ENCODE measurements around the gene TMED5.

The TMED5 gene

GRCh38 chr1:93148001-93148400, 32.2 kb downstream of the TMED5 start:
- no peak overlapping the region for H3K4me3 ChIP-seq (ENCODE audit: low read length)
- H2BK15ac ChIP-seq (replicated peaks; ENCODE audit: low read depth): no peak overlapping the region
- no peaks in the 10 kb centered on the region for H3K79me2 ChIP-seq (ENCODE audit: control insufficient read depth, insufficient read depth, low read length)
- no peaks in the 10 kb centered on the region for H3K4me1 ChIP-seq (ENCODE audit: control insufficient read depth, low read depth, low read length)
- H3K27ac ChIP-seq (ENCODE audit: low read depth, low read length): no peak overlapping the region
- no peak overlapping the region for H3K4me2 ChIP-seq (ENCODE audit: low read length)
- H3K56ac ChIP-seq (ENCODE audit: low read length): no peak overlapping the region
- H2BK120ac ChIP-seq (ENCODE audit: low read depth, low read length): no peak overlapping the region
- peaks cover 1% of the 10 kb centered on the region for H3K36me3 ChIP-seq (ENCODE audit: control insufficient read depth, insufficient read depth, low read length)
- H3K27me3 ChIP-seq (ENCODE audit: insufficient read depth, low read length, poor library complexity): no peaks in the 10 kb centered on the region
- H2AK5ac ChIP-seq (ENCODE audit: low read length): no peak overlapping the region
- H3K79me1 ChIP-seq (ENCODE audit: low read length): no peaks in the 10 kb centered on the region
- no CpG with 5 or more reads among the region's 7 CpGs for WGBS (ENCODE audit: extremely low coverage, insufficient coverage, low lambda C conversion rate)
- no peak overlapping the region for H3K9ac ChIP-seq (ENCODE audit: low read length)
- DNase-seq: no peak
- H4K5ac ChIP-seq (ENCODE audit: low read length): no peak overlapping the region
- no peak overlapping the region for H3K4ac ChIP-seq (ENCODE audit: low read depth, low read length)
- no peak overlapping the region for H2BK5ac ChIP-seq (ENCODE audit: low read length)
- H3K18ac ChIP-seq (ENCODE audit: low read length): no peak overlapping the region
- H4K8ac ChIP-seq (ENCODE audit: low read depth, low read length): no peak overlapping the region
- H3K23ac ChIP-seq (ENCODE audit: low read length): no peak overlapping the region

- Histone ChIP-seq H3K27ac (ENCODE audit: low read depth, low read length) (no peak overlapping the region), H2BK120ac (ENCODE audit: low read depth, low read length) (no peak overlapping the region), H3K4ac (ENCODE audit: low read depth, low read length) (no peak overlapping the region), H3K56ac (ENCODE audit: low read length) (no peak overlapping the region), H3K4me1 (ENCODE audit: control insufficient read depth, low read depth, low read length) (no peaks in the 10 kb centered on the region), H4K5ac (ENCODE audit: low read length) (no peak overlapping the region), H3K79me2 (ENCODE audit: control insufficient read depth, insufficient read depth, low read length) (no peaks in the 10 kb centered on the region), H3K79me1 (ENCODE audit: low read length) (no peaks in the 10 kb centered on the region), H3K18ac (ENCODE audit: low read length) (no peak overlapping the region), H2AK5ac (ENCODE audit: low read length) (no peak overlapping the region), H4K8ac (ENCODE audit: low read depth, low read length) (no peak overlapping the region), H2BK5ac (ENCODE audit: low read length) (no peak overlapping the region), H3K27me3 (ENCODE audit: insufficient read depth, low read length, poor library complexity) (no peaks in the 10 kb centered on the region), H3K36me3 (ENCODE audit: control insufficient read depth, insufficient read depth, low read length) (peaks cover under 1% of the 10 kb centered on the region), H3K4me3 (ENCODE audit: low read length) (no peak overlapping the region), H3K9ac (ENCODE audit: low read length) (no peak overlapping the region), H3K23ac (ENCODE audit: low read length) (no peak overlapping the region), H3K4me2 (ENCODE audit: low read length) (no peak overlapping the region), H2BK15ac (replicated peaks; ENCODE audit: low read depth) (no peak overlapping the region)
- WGBS (ENCODE audit: extremely low coverage, insufficient coverage, low lambda C conversion rate): no CpG with 5 or more reads among the region's 4 CpGs
- DNase-seq: no peak
These were observed 36.4 kb downstream of the TMED5 start for GRCh38 chr1:93143769-93144168.

GRCh38 chr1:93143136-93143535, 37.1 kb downstream of the TMED5 start:
- Histone ChIP-seq H3K27me3 (ENCODE audit: insufficient read depth, low read length, poor library complexity) (no peaks in the 10 kb centered on the region), H3K23ac (ENCODE audit: low read length) (no peak overlapping the region), H2BK120ac (ENCODE audit: low read depth, low read length) (no peak overlapping the region), H3K79me2 (ENCODE audit: control insufficient read depth, insufficient read depth, low read length) (no peaks in the 10 kb centered on the region), H3K79me1 (ENCODE audit: low read length) (no peaks in the 10 kb centered on the region), H3K4me3 (ENCODE audit: low read length) (no peak overlapping the region), H3K18ac (ENCODE audit: low read length) (no peak overlapping the region), H3K36me3 (ENCODE audit: control insufficient read depth, insufficient read depth, low read length) (no peaks in the 10 kb centered on the region), H2BK5ac (ENCODE audit: low read length) (no peak overlapping the region), H3K9ac (ENCODE audit: low read length) (no peak overlapping the region), H3K4ac (ENCODE audit: low read depth, low read length) (no peak overlapping the region), H4K5ac (ENCODE audit: low read length) (no peak overlapping the region), H3K4me2 (ENCODE audit: low read length) (no peak overlapping the region), H3K4me1 (ENCODE audit: control insufficient read depth, low read depth, low read length) (no peaks in the 10 kb centered on the region), H3K56ac (ENCODE audit: low read length) (no peak overlapping the region), H3K27ac (ENCODE audit: low read depth, low read length) (no peak overlapping the region), H4K8ac (ENCODE audit: low read depth, low read length) (no peak overlapping the region), H2BK15ac (replicated peaks; ENCODE audit: low read depth) (no peak overlapping the region), H2AK5ac (ENCODE audit: low read length) (no peak overlapping the region)
- DNase-seq: no peak
- no CpG with 5 or more reads among the region's 1 CpG for WGBS (ENCODE audit: extremely low coverage, insufficient coverage, low lambda C conversion rate)

GRCh38 chr1:93142161-93142560, 38.1 kb downstream of the TMED5 start:
- Histone ChIP-seq H2BK5ac (ENCODE audit: low read length) (no peak overlapping the region), H4K8ac (ENCODE audit: low read depth, low read length) (no peak overlapping the region), H3K79me2 (ENCODE audit: control insufficient read depth, insufficient read depth, low read length) (no peaks in the 10 kb centered on the region), H2AK5ac (ENCODE audit: low read length) (no peak overlapping the region), H3K4me3 (ENCODE audit: low read length) (no peak overlapping the region), H3K18ac (ENCODE audit: low read length) (no peak overlapping the region), H3K79me1 (ENCODE audit: low read length) (no peaks in the 10 kb centered on the region), H3K23ac (ENCODE audit: low read length) (no peak overlapping the region), H3K56ac (ENCODE audit: low read length) (no peak overlapping the region), H3K9ac (ENCODE audit: low read length) (no peak overlapping the region), H3K4me1 (ENCODE audit: control insufficient read depth, low read depth, low read length) (no peaks in the 10 kb centered on the region), H2BK120ac (ENCODE audit: low read depth, low read length) (no peak overlapping the region), H3K27ac (ENCODE audit: low read depth, low read length) (no peak overlapping the region), H3K27me3 (ENCODE audit: insufficient read depth, low read length, poor library complexity) (no peaks in the 10 kb centered on the region), H3K36me3 (ENCODE audit: control insufficient read depth, insufficient read depth, low read length) (no peaks in the 10 kb centered on the region), H4K5ac (ENCODE audit: low read length) (no peak overlapping the region), H3K4ac (ENCODE audit: low read depth, low read length) (no peak overlapping the region), H2BK15ac (replicated peaks; ENCODE audit: low read depth) (no peak overlapping the region), H3K4me2 (ENCODE audit: low read length) (no peak overlapping the region)
- DNase-seq: no peak
- 100% methylated on average over 1 of the region's 2 CpGs for WGBS (ENCODE audit: extremely low coverage, insufficient coverage, low lambda C conversion rate)

GRCh38 chr1:93140106-93140505, 40.1 kb downstream of the TMED5 start:
- H3K36me3 ChIP-seq (ENCODE audit: control insufficient read depth, insufficient read depth, low read length): peaks cover 2% of the 10 kb centered on the region
- WGBS (ENCODE audit: extremely low coverage, insufficient coverage, low lambda C conversion rate): no CpG with 5 or more reads among the region's 1 CpG
- no peak overlapping the region for H3K4ac ChIP-seq (ENCODE audit: low read depth, low read length)

GRCh38 chr1:93137604-93138292, 42.5 kb downstream of the TMED5 start:
- Histone ChIP-seq H2AK5ac (ENCODE audit: low read length) (no peak overlapping the region), H3K27ac (ENCODE audit: low read depth, low read length) (no peak overlapping the region), H3K4me1 (ENCODE audit: control insufficient read depth, low read depth, low read length) (no peaks in the 10 kb centered on the region), H2BK15ac (replicated peaks; ENCODE audit: low read depth) (no peak overlapping the region), H3K36me3 (ENCODE audit: control insufficient read depth, insufficient read depth, low read length) (peaks cover 2% of the 10 kb centered on the region), H3K79me1 (ENCODE audit: low read length) (no peaks in the 10 kb centered on the region), H2BK5ac (ENCODE audit: low read length) (no peak overlapping the region), H3K9ac (ENCODE audit: low read length) (no peak overlapping the region), H3K4me3 (ENCODE audit: low read length) (no peak overlapping the region), H3K79me2 (ENCODE audit: control insufficient read depth, insufficient read depth, low read length) (no peaks in the 10 kb centered on the region), H2BK120ac (ENCODE audit: low read depth, low read length) (no peak overlapping the region), H4K8ac (ENCODE audit: low read depth, low read length) (no peak overlapping the region), H4K5ac (ENCODE audit: low read length) (no peak overlapping the region), H3K56ac (ENCODE audit: low read length) (no peak overlapping the region), H3K4ac (ENCODE audit: low read depth, low read length) (no peak overlapping the region), H3K4me2 (ENCODE audit: low read length) (no peak overlapping the region), H3K23ac (ENCODE audit: low read length) (no peak overlapping the region), H3K27me3 (ENCODE audit: insufficient read depth, low read length, poor library complexity) (no peaks in the 10 kb centered on the region), H3K18ac (ENCODE audit: low read length) (no peak overlapping the region)
- no CpG with 5 or more reads among the region's 3 CpGs for WGBS (ENCODE audit: extremely low coverage, insufficient coverage, low lambda C conversion rate)
- no peak for DNase-seq

More at GRCh38 chr1:93140106-93140505, 40.1 kb downstream of the TMED5 start:
- Histone ChIP-seq H2BK120ac (ENCODE audit: low read depth, low read length) (no peak overlapping the region), H3K23ac (ENCODE audit: low read length) (no peak overlapping the region), H3K27ac (ENCODE audit: low read depth, low read length) (no peak overlapping the region), H2BK5ac (ENCODE audit: low read length) (no peak overlapping the region), H3K4me1 (ENCODE audit: control insufficient read depth, low read depth, low read length) (no peaks in the 10 kb centered on the region), H3K4me2 (ENCODE audit: low read length) (no peak overlapping the region), H3K18ac (ENCODE audit: low read length) (no peak overlapping the region), H3K79me2 (ENCODE audit: control insufficient read depth, insufficient read depth, low read length) (no peaks in the 10 kb centered on the region), H2BK15ac (replicated peaks; ENCODE audit: low read depth) (no peak overlapping the region), H3K79me1 (ENCODE audit: low read length) (no peaks in the 10 kb centered on the region), H3K4me3 (ENCODE audit: low read length) (no peak overlapping the region), H3K27me3 (ENCODE audit: insufficient read depth, low read length, poor library complexity) (no peaks in the 10 kb centered on the region), H4K8ac (ENCODE audit: low read depth, low read length) (no peak overlapping the region), H2AK5ac (ENCODE audit: low read length) (no peak overlapping the region), H3K56ac (ENCODE audit: low read length) (no peak overlapping the region), H3K9ac (ENCODE audit: low read length) (no peak overlapping the region), H4K5ac (ENCODE audit: low read length) (no peak overlapping the region)
- no peak for DNase-seq
